LHCN-M2 (cell line): Measurements from ENCODE around the gene TIFAB. TPM values are rescaled to one million over a fixed set of nuclear protein-coding genes. Genes with fewer than 3 reads are reported as not detected.
A peak's percentile ranks its signal among the peaks of the same experiment; 100 is the strongest.
"Not testable (repeated sequence)": the region's sequence is repeated elsewhere in the genome, so short reads cannot be mapped to it uniquely, and the experiment has no call there.

Experiments
- DNase-seq: peaks from one replicate; pipeline ENCODE4 v3.0.0-alpha.2; 2012; ENCODE audit warnings: low read depth
- polyA plus RNA-seq: library from polyadenylated mRNA; unstranded; fragments of >200 nt; gene quantifications from one replicate; pipeline ENCODE4 v1.2.1, GENCODE V29; 2012; ENCODE audit warnings: missing spikeins
- total RNA-seq: library from RNA; depleted of rRNA; stranded (reverse); fragments of >200 nt; gene quantifications from 2 replicates; pipeline ENCODE4 v1.2.3, GENCODE V29; 2014; rRNA removed

TIFAB gene, protein sequence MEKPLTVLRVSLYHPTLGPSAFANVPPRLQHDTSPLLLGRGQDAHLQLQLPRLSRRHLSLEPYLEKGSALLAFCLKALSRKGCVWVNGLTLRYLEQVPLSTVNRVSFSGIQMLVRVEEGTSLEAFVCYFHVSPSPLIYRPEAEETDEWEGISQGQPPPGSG
- not detected in 2 replicates for total RNA-seq
- not detected for polyA plus RNA-seq

DNA sequence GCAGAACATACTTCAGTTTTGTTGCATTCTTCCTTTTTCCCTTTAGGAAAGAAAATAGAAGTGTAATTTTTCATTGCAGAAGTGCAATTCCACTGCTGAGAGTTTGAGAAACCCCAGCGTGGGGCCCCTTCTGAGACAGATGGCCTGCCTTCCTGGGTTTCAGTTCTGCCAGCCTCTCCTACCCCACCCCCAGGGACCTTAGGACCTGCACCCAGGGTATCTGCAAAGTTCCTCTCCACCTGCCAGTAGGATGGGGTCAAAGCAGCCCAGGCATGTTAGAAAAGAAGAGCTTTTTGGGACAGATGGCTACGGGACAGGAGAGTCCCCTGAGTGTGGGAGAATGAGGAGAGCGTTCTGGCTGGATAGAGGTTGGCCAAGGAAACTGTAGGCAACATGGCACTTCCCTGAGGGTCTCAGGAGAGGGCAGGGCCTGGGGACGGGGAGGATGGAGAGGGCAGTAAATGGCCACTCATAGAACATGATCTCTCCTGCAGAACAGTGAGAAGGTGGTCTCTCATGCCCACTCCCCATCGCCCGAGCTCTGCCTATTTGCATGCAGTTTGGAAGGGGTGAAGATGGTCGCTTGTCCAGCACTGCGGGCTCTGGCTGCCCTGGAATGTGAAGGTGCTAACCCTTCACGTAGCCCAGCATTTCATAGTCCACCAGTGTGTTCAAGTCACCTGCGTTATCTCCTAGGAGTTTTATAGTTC, at the start of gene TIFAB:
TIFAB (minus strand) TSS at position 31 of the 710 bp plus-strand sequence. CDS start 2,412 bp downstream, outside the sequence.
- DNase-seq: no peak

DNA sequence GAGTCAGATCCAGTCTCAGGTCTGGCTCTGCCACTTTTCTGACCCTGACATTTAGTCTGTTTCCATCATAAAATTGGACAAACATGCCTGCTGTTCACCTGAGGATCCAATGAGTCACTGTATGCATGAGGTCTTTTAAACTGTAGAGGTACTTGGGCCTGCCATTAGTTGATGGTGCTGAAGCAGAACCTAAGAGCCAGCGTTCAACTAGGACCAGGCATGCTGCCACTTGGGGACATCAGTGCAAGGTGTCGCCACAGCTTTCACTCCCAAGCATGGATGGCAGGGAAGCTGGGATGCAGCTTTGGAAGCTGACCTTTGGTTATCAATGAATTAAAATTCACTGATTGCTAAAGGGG, 46.5 kb upstream of the TIFAB start:
- DNase-seq: no peak

DNA sequence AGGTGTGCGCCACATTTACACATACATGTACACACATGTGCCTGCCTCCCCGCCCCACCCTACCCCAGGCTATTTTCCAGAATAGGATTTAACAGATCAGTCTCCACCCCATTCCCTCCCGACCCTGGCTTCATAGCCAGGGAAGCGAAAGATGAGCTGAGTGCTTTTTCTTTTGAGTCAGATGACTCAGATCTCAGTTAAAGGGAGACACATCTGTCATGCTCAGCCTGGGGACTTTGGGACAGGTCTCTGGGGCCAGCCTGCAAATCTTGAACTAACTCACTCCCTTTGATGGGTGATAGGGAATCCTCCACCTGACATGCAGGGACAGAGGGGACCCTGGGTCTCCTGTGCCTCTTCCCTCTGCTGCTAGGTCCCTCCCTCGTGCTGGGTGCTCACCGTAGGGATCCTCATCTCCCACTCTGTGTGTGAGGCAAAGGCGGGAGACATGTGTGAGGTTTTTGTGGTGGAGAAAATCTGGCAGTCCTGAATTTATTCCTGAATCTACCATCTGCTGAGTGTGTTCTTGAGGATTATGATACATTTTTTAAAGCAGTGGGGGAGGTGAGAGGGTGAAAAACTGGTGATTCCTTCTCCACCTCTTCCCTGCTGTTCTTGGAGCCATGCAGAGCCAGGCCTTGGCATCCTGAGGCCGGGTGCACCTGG, 46.0 kb upstream of the TIFAB start:
- DNase-seq: peak; percentile 35

DNA sequence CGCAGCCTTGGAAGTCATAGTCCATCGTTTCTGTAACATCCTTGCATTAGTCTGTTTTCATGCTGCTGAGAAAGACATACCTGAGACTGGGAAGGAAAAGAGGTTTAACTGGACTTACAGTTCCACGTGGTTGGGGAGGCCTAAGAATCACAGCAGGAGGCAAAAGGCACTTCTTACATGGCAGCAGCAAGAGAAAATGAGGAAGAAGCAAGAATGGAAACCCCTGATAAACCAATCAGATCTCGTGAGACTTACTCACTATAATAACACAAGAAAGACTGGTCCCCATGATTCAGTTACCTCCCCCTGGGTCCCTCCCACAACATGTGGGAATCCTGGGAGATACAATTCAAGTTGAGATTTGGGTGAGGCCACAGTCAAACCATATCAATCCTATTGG, 43.4 kb upstream of the TIFAB start:
- not testable (repeated sequence) for DNase-seq

DNA sequence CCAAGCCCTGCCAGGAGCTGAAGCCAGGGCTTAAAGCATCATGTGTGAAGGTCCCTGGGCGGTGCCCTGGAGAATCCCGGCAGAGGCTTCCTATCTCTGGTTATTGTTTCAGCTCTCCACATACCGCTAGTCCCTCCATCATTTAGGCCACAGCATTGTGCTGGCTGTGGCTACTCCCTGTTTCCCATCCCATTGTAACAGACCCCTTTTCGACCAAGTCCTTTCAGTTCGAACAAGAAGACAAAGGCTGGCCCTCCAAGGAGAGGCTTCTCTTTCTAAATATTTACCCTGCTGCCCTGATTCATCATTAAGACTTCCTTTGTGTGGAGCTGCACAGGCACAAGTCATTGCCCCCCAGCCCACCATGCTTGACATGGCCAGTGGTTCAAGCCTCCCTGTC, 42.0 kb upstream of the TIFAB start:
- DNase-seq: no peak

DNA sequence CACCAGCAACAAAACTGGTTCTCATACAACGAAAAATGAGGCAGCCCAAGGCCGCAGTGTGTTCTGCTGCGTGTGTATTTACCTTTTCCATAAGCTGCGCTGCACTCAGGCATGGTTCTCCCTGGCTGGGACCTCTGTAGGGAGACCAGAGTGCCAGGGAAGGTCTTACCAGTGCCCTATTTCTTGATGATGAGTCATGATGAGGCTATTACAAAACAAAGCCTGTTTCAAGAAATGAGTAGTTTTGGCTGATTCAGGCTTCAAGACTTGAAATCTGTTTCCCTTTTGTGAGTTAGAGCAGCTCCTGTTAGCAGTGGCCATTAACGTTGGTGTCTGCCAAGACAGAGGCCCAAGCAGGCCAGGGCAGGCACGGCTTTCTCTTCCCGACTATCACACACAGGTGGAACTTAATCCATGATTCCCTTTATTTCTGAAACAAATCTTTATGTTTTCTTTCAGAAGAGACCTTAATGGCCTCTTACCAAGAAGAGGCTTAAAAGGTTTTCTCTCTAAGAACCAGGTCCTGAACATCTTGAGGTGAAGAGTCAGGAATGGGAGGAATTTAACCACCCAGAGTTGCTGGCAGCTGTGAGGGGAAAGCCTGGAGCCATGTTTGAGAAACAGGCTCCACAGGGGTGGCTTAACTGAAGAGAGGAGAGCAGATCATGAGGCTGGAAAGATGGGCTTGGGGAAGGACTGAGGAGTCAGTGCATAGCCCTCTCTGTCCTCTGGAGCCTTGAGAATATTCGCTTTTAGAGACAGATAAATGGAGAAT, 41.4 kb upstream of the TIFAB start:
- DNase-seq: peak; percentile 87

DNA sequence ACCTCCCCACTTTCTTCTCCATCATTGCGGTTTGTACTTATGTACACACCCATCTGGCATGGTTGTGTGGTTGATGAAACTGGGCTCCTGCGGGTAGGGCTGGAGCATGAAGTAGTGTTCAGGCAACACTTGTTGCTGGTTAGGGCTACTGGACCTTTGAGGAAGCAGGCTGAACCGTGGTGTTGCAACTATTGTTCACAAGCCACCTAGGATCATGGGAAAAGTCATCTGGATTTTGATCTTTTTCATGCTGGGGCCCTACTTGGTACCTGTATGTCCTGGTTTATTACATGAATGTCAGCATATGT, 40.1 kb upstream of the TIFAB start:
- no peak for DNase-seq

DNA sequence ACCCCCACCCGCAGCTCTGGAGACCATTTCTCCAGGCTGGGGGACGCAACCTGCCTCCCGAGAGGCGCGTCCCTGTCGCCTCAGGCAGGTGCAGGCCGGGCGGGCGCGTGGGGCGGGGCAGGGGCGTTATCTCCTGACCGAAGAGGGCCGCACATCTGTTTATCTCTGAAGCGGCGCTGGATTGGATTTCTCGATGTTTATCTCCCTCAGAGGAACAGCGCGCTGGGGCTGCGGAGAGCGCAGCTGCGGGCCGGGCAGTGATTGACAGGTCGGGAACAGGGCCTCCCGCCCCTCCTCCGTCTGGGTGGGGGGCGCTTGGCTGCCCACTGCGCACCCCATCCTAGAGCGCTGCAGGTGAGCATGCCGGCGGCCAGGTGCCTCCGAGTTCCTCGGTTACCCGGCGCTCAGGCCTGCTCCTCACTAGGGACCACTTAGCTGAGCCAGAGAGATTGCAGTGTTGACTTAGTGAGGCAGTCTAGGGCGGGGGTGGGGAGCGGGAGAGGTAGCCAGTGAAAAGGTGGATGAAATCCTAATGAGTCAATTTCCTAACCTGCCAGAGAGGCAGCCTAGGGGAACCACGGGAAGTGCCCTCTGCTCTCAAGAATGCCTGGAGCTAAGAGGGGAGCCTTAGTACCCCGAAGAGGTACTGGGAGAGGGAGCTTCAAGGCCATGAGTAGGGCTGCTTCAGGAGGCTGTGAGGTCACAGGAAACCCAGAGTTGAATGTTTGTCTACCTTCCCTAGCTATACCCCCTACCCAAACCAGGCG, 39.6 kb upstream of the TIFAB start:
- DNase-seq: no peak

DNA sequence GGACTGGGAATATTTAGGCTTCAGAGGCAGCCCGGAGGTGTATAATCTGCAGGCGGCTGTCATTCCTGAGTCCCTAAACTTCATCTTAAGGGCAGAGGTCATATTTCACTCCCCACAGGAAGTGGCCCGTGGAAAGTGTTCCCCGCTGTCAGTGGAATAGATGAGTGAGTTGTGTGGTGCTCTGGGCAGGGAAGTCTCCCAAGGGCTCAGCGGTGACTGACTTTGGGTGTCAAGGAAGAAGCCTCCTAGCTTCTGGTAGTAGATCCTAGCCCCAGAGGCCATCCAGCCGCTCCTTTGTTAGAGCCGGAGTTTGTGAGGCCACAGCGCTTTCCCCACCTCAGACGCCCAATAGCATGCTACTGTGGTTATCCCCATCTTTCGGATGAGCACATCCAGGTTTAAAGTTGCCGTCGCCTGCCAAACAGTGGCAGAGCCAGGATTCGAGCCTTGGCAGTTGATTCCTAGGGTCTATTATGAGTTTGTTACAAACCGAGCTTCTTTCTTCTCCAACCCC, 38.9 kb upstream of the TIFAB start:
- DNase-seq: no peak

DNA sequence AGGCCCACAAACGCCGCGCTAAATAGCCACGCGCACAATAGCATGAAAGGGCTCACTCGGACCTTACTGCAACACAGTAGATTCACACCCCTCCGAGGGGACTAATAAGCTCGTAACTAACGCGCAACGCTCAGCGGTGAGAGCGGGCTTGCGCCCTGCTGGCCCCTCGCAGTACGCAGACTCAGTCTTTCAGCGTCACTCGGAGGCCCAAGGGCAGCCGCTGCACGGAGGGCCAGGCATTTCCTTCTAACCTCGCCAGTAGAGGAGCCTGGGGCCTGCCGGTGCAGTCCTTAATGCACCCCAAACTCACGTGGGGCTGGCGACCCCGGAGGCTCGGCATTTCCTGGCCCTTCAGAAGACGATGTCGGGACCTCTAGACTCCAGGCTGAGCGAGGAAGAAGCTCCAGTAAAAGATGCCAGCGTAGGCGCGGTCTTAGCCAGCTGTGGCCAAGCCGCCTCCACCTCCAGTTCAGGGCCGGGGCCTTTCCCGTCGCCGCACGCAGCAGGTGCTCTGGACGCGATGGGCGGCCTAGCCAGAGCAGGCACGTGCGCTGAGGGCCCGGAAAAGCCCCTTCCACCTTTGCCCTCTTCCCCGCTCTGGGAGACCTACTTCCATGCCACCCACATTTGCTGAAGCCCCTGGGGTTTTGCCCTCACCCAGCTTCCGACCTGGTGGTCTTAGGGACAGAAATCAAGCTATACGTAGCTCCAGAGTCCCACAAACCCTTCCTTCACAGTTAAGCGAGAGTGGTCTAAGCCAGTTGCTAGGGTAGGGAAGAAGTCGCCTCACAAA, 38.3 kb upstream of the TIFAB start:
- no peak for DNase-seq

DNA sequence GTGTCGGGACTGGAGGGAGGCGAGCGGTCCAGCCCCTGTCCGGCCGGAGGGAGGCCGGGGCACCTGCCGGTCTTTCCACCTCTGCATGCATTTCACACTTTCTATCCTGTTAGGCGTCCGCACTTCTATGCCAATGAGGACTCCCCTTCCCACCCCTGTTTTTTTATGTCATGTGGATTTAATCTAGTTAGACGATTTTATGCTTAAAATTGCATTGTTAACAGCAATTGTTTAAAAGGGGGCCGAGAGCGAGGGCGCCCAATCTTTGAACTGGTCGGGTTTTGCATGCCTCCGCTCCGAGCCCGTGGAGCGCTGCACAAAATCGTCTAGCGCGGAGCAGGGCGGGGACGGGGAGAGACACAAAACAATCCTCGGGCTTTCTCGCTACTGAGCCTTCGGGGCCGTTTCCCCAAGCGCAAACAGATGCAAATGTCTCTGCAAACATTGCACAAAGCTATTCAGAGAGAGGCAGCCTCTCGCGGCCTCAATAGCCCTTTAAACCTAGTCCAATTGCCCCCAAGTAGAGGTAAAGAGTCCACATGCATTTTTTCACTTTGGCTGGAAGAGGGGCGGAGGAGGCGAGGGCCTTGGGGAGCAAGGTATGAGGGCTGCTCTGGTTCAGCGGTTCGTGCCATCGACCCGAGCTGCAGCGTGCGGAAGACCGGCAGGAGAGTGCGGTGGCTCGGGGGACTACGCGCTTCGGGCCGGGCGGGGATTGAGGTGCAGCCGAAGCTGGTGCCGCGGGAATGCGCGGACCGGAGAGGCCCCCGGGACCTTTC, 37.5 kb upstream of the TIFAB start:
- no peak for DNase-seq

DNA sequence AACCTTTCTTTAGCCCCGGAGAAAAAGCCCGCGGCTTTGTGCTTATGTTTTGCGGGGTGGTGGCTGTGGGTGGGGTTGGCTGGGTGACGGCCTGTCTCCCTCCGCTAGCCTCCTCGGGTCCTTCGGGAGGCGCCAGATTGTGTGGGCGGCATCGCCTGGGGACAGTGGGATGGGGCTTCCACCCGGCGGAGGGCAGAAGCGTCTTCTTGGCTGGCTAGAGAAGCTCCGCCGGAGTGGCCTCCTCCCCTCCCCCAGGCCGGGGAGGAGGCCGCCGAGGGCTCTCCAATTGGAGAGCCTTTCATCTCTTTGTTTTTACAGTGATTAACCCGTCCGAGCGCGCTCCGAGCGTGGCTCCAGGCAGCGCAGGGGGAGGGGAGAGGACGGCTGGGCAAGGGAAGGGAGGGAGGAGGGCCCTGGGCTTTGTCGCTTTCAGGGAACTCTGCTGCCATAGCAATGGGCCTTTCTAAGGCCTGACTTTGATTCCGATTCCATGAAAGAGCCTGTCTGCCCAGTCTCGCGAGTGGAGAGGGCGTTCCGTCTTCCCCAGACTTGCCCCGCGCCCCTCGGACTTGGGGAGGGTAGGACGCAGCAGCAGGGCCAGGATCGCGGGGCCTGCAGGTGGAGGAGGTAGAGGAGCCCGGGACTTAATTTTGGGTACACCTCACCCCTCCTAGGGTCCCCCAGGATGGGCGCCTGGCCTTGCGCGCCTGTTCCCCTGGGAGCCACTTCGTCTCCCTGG, 36.7 kb upstream of the TIFAB start:
- DNase-seq: peak; percentile 75

DNA sequence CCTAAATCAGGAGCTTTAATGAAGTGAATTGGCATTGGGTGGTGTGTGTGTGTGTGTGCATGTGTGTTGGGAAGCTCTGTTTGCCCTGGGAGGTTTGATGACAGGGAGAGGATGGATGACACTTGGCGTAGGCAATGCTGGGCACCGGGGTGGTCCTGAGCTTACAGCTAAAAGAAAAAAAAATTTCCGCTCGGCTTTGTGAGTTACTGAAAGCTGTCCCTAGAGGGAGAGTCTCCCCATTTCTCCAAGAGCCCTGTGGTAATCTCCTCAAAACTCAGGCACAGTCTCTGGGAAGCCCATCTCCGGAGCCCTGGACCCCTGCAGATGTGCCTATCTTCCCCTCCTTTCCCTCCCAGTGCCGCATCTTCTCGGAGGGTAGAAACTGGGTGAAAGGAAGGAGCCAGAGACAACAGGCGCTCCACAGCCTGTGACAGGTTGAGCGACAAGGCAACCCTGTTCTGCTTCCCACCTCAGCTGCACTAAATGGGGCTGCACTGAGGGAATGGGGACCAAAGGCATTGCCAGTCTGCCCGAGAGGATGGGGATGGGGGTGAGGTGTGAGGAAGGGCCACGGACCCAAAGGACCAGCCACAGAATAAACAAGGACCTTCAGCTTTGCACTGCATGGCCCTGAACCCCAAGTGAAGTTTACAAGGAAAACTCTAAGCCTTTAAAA, 35.8 kb upstream of the TIFAB start:
- DNase-seq: no peak

DNA sequence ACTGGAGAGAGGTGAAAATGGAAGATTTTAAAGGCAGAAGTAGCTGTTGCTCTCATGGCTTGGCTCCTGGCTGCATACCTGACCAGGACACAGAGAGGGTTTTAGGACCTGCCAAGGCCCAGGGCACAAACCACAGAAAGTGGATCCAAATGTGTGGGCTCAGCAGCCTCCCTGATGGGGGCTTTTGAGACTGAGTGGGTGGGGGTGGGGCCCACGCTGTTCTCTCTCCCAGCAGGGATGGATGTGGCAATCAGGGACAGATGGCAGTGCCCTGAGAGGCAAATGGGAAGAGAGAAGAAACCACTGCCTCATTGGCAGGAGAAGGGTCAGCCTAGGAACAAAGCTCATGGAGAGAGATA, 34.9 kb upstream of the TIFAB start:
- DNase-seq: no peak

DNA sequence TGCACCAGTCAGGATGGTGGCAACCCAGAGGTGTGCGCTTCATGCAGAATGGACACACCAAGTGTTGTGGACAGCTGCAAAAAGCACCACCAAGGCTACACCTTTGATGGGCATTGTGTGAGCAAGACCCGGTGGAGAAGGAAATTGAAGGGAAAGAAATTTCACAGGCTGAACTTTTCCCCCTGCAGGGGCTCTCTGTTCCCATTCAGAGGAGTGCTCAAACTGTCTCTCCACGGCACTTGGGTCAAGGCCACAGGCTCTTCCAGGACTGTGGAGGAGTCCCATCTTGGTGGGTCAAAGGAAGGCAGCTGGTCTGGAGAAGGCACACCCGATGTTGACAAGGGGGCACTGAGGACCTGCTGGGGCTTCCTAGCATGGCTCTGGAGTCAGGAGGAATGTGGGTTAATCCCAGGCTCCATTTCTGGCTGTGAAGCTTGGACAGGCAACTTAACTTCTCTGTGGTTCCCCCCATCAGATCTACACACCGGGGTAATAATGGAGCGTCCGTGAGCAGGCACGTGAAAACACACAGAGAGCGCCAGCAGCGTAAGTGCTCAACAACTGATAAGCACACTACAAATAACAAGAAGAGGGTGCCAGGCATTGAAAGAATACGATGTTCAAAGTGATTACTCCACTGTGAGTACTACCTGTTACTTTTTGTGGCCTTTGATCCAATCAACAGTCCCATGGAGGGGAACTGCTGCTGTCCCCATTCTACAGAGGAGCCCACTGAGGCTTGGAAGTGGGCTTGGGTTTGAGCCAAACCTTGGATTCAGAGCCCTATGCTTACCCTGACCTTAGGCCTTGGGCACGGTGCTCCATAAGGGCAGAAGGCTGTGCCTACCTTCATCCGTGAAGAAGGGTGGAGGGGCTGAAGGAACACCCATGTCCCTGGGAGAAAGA, 34.2 kb upstream of the TIFAB start:
- DNase-seq: no peak

DNA sequence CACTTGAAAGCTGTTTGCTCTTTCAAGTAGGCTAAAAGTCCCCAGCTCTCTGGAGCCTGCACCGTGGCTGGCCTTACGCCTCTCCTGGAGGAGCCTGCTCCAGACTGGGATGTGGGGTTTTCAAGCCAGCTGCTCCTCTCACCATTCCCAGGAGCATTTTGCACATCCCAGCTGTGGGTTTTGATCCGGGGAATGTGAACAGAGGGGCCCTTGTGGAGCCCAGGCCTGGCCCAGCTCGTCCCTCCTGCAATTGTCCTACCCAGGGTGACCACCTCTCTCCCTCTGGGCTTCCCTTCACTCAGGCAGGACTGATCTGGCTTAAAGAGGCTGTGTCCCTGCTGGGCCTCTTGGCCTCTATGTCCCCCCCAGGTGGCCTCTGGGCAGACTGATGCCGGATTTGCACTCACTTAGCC, 32.5 kb upstream of the TIFAB start:
- DNase-seq: no peak

DNA sequence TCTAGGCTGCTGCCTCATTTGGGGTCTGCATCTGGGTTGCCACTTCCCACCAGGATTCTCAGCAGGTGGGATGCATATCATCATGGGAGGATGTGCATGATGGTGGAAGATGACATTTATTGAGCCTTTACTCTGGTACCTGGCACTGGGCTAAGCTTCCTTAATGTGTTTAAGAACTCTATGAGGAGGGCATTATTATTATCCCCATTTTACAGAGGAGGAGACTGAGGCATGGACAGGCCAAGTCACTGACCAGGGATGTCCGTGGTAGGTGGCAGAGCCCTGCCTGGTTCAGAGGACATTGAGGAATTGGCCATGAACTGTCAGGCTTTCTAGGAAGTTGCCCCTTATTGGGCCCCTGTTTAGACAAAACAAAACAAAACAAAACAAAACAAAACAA, 31.1 kb upstream of the TIFAB start:
- no peak for DNase-seq
